ENCODE measurements around the gene MYH4. TPM values are rescaled to one million over a fixed set of nuclear protein-coding genes. Genes with fewer than 3 reads are reported as not detected.

MYH4 gene
- polyA plus RNA-seq, 1 donor from 2014 or later = not detected

- Histone ChIP-seq H3K9me3 (ENCODE audit: low read length) (no peaks in the 10 kb centered on the region), H4K20me1 (ENCODE audit: insufficient read depth) (no peaks in the 10 kb centered on the region), H3K79me2 (replicated peaks; ENCODE audit: insufficient read depth, low read length) (no peaks in the 10 kb centered on the region), H3K9me2 (ENCODE audit: insufficient read depth, low read length) (no peaks in the 10 kb centered on the region), H3K9ac (ENCODE audit: low read length) (no peak overlapping the region), H3K4me2 (ENCODE audit: low read length) (no peak overlapping the region), H3F3A (ENCODE audit: insufficient read depth, low read length, poor library complexity, severe bottlenecking) (no peaks in the 10 kb centered on the region), H3K27ac (ENCODE audit: low read length) (no peak overlapping the region), H3K36me3 (ENCODE audit: insufficient read depth, low read length) (no peaks in the 10 kb centered on the region), H2AFZ (ENCODE audit: low read depth, low read length) (no peak overlapping the region), H3K4me3 (ENCODE audit: low read length) (no peak overlapping the region), H3K27me3 (ENCODE audit: insufficient read depth, low read depth, low read length) (no peaks in the 10 kb centered on the region)
- TF ChIP-seq EZH2 (IDR thresholded peaks at IDR 0.05; ENCODE audit: borderline replicate concordance, insufficient read depth, low read length, poor library complexity, severe bottlenecking) (no peak), REST (IDR thresholded peaks at IDR 0.05; ENCODE audit: borderline replicate concordance) (no peak), MXI1 (conservative IDR thresholded peaks at IDR 0.05; ENCODE audit: poor library complexity, severe bottlenecking) (no peak), EP300 (conservative IDR thresholded peaks at IDR 0.05; ENCODE audit: poor library complexity, severe bottlenecking) (no peak), RAD21 (conservative IDR thresholded peaks at IDR 0.05) (no peak), CTCF (IDR thresholded peaks at IDR 0.05; ENCODE audit: poor library complexity, severe bottlenecking) (no peak), TAF1 (IDR thresholded peaks at IDR 0.05; ENCODE audit: low read depth) (no peak), SMC3 (conservative IDR thresholded peaks at IDR 0.05; ENCODE audit: poor library complexity) (no peak), POLR2AphosphoS5 (IDR thresholded peaks at IDR 0.05) (no peak)
Measured at GRCh38 chr17:10417431-10417830, 51.9 kb downstream of the MYH4 start.

- no peaks in the 10 kb centered on the region for H4K20me1 ChIP-seq (ENCODE audit: insufficient read depth)
- no peaks in the 10 kb centered on the region for H3K9me2 ChIP-seq (ENCODE audit: insufficient read depth, low read length)
- no peak overlapping the region for H3K9ac ChIP-seq (ENCODE audit: low read length)
- H3K27ac ChIP-seq (ENCODE audit: low read length) = no peak overlapping the region
- H3K27me3 ChIP-seq (ENCODE audit: insufficient read depth, low read depth, low read length) = no peaks in the 10 kb centered on the region
- no peaks in the 10 kb centered on the region for H3K36me3 ChIP-seq (ENCODE audit: insufficient read depth, low read length)
- no peaks in the 10 kb centered on the region for H3K9me3 ChIP-seq (ENCODE audit: low read length)
- TF ChIP-seq MXI1 (conservative IDR thresholded peaks at IDR 0.05; ENCODE audit: poor library complexity, severe bottlenecking) = no peak
- no peak for TF ChIP-seq EZH2 (IDR thresholded peaks at IDR 0.05; ENCODE audit: borderline replicate concordance, insufficient read depth, low read length, poor library complexity, severe bottlenecking)
- TF ChIP-seq RAD21 (conservative IDR thresholded peaks at IDR 0.05) = no peak
- TF ChIP-seq POLR2AphosphoS5 (IDR thresholded peaks at IDR 0.05) = no peak
- TF ChIP-seq CTCF (IDR thresholded peaks at IDR 0.05; ENCODE audit: poor library complexity, severe bottlenecking) = no peak
- TF ChIP-seq EP300 (conservative IDR thresholded peaks at IDR 0.05; ENCODE audit: poor library complexity, severe bottlenecking) = no peak
- no peak for TF ChIP-seq TAF1 (IDR thresholded peaks at IDR 0.05; ENCODE audit: low read depth)
- TF ChIP-seq REST (IDR thresholded peaks at IDR 0.05; ENCODE audit: borderline replicate concordance) = no peak
- no peak for TF ChIP-seq SMC3 (conservative IDR thresholded peaks at IDR 0.05; ENCODE audit: poor library complexity)
- H3K4me3 ChIP-seq (ENCODE audit: low read length) = no peak overlapping the region
- H3K79me2 ChIP-seq (replicated peaks; ENCODE audit: insufficient read depth, low read length) = no peaks in the 10 kb centered on the region
- no peaks in the 10 kb centered on the region for H3F3A ChIP-seq (ENCODE audit: insufficient read depth, low read length, poor library complexity, severe bottlenecking)
- no peak overlapping the region for H2AFZ ChIP-seq (ENCODE audit: low read depth, low read length)
- no peak overlapping the region for H3K4me2 ChIP-seq (ENCODE audit: low read length)
Measured at GRCh38 chr17:10415161-10415560, 54.2 kb downstream of the MYH4 start.
